H1 (cell line): ENCODE results near the gene SAMD14. TPM values are rescaled to one million over a fixed set of nuclear protein-coding genes. Genes with fewer than 3 reads are reported as not detected.

ENCODE experiments used
- CTCF ChIA-PET: fragments of 300-600 bp; sonication (Branson Sonifier 250); formaldehyde crosslinking; loops from one replicate; lab custom pipeline; 2021; ENCODE audit not compliant: partially characterized antibody; lab: Charles Lee
- POLR2A ChIA-PET: fragments of 300-600 bp; sonication (Branson Sonifier 250); formaldehyde crosslinking; loops from one replicate; lab custom pipeline; 2021; ENCODE audit warnings: inconsistent platforms; ENCODE audit not compliant: partially characterized antibody; lab: Charles Lee
- DNase-seq, 2 experiments: peaks; one replicate each; pipeline versions ENCODE4 v3.0.0 to v3.0.0-alpha.2; 2010 to 2022; ENCODE audit warnings: low spot score in 2 of 2, low read depth in 1 of 2, mixed read lengths in 1 of 2
- FAIRE-seq: peaks from 2 replicates; lab custom pipeline; 2011; peaks lifted over from hg19 to GRCh38; lab: Jason Lieb, UNC
- H2AFZ ChIP-seq: 2 replicates; pipeline ENCODE4 v1.8.1; 2012; ENCODE audit warnings: low read length, inconsistent platforms
- H2AK5ac ChIP-seq: 2 replicates; pipeline ENCODE4 v1.6.1; 2013; ENCODE audit warnings: low read depth, low read length
- H2BK120ac ChIP-seq: replicated peaks from 2 replicates; pipeline ENCODE3; 2013; ENCODE audit warnings: low read depth, low read length, inconsistent platforms
- H2BK12ac ChIP-seq: 2 replicates; pipeline ENCODE4 v1.6.1; 2013; ENCODE audit warnings: low read depth, low read length
- H2BK15ac ChIP-seq: 2 replicates; pipeline ENCODE4 v1.6.1; 2013; ENCODE audit warnings: low read length
- H2BK20ac ChIP-seq: 2 replicates; pipeline ENCODE4 v1.6.1; 2013; ENCODE audit warnings: low read length
- H2BK5ac ChIP-seq: 2 replicates; pipeline ENCODE4 v1.6.1; 2013; ENCODE audit warnings: low read depth, low read length
- H3K14ac ChIP-seq: 2 replicates; pipeline ENCODE4 v1.6.1; 2013; ENCODE audit warnings: inconsistent platforms; ENCODE audit not compliant: insufficient read length
- H3K18ac ChIP-seq: 2 replicates; pipeline ENCODE4 v1.6.1; 2013; ENCODE audit warnings: low read length; ENCODE audit errors: extremely low read depth
- H3K23ac ChIP-seq: 2 replicates; pipeline ENCODE4 v1.6.1; 2013; ENCODE audit warnings: inconsistent platforms; ENCODE audit not compliant: insufficient read length
- H3K23me2 ChIP-seq: 2 replicates; pipeline ENCODE4 v1.6.1; 2013; ENCODE audit warnings: low read depth, low read length
- H3K27ac ChIP-seq: 2 replicates; pipeline ENCODE4 v1.6.1; 2011; ENCODE audit warnings: low read depth, low read length, inconsistent platforms
- H3K27me3 ChIP-seq, 4 experiments: replicated peaks in 1 of 4; 1 replicate in 1 of 4; 2 replicates in 3 of 4; pipeline versions ENCODE4 v1.6.1 to v1.8.1; 2011 to 2013; ENCODE audit warnings: low read length in 3 of 4, mild to moderate bottlenecking in 3 of 4, inconsistent platforms in 2 of 4, mixed read lengths in 2 of 4, moderate library complexity in 1 of 4; ENCODE audit not compliant: control insufficient read depth in 3 of 4, insufficient read depth in 3 of 4; ENCODE audit errors: extremely low read depth in 1 of 4
- H3K36me3 ChIP-seq, 4 experiments: 2 replicates each; pipeline versions ENCODE4 v1.6.1 to v1.8.1; 2011 to 2013; ENCODE audit warnings: mild to moderate bottlenecking in 4 of 4, low read length in 3 of 4, moderate library complexity in 2 of 4, control low read depth in 1 of 4, inconsistent platforms in 1 of 4; ENCODE audit not compliant: insufficient read depth in 4 of 4, control insufficient read depth in 2 of 4
- H3K4ac ChIP-seq: replicated peaks from 2 replicates; pipeline ENCODE3; 2013; ENCODE audit warnings: low read length, low read depth, mixed read lengths, inconsistent platforms; ENCODE audit not compliant: insufficient read length
- H3K4me1 ChIP-seq, 4 experiments: replicated peaks in 1 of 4; 1 replicate in 1 of 4; 2 replicates in 3 of 4; pipeline versions ENCODE4 v1.6.1 to v1.8.1; 2011 to 2013; ENCODE audit warnings: low read length in 3 of 4, inconsistent platforms in 2 of 4, mixed read lengths in 1 of 4; ENCODE audit not compliant: insufficient read depth in 4 of 4, control insufficient read depth in 3 of 4
- H3K4me2 ChIP-seq, 2 experiments: 2 replicates each; pipeline versions ENCODE4 v1.6.1 to v1.8.1; 2011 to 2013; ENCODE audit warnings: low read depth in 2 of 2, low read length in 2 of 2, control low read depth in 1 of 2, inconsistent platforms in 1 of 2, mild to moderate bottlenecking in 1 of 2; ENCODE audit not compliant: insufficient read depth in 1 of 2
- H3K4me3 ChIP-seq, 4 experiments: fragments of 200-600, 300-600 bp in 1 of 4; sonication (generic), shearing (Covaris generic), sonication (Bioruptor Twin) in 1 of 4; 2 replicates each; pipeline versions ENCODE4 v1.5.1 to v1.8.1; 2011 to 2016; ENCODE audit warnings: low read length in 4 of 4, low read depth in 3 of 4, control low read depth in 2 of 4, inconsistent platforms in 2 of 4, mild to moderate bottlenecking in 2 of 4, mixed read lengths in 1 of 4, moderate library complexity in 1 of 4; ENCODE audit not compliant: insufficient read depth in 2 of 4; ENCODE audit errors: extremely low read depth in 1 of 4
- H3K56ac ChIP-seq: replicated peaks from 2 replicates; pipeline ENCODE3; 2013; ENCODE audit warnings: low read depth, mild to moderate bottlenecking, mixed read lengths, low read length, inconsistent platforms; ENCODE audit not compliant: insufficient read length
- H3K79me1 ChIP-seq: 2 replicates; pipeline ENCODE4 v1.6.1; 2013; ENCODE audit warnings: low read depth, low read length, control low read depth
- H3K79me2 ChIP-seq, 2 experiments: 2 replicates each; pipeline versions ENCODE4 v1.6.1 to v1.8.1; 2012 to 2013; ENCODE audit warnings: low read length in 2 of 2, mild to moderate bottlenecking in 2 of 2, inconsistent platforms in 1 of 2; ENCODE audit not compliant: insufficient read depth in 2 of 2, control insufficient read depth in 1 of 2
- H3K9ac ChIP-seq, 4 experiments: replicated peaks in 1 of 4; 1 replicate in 1 of 4; 2 replicates in 3 of 4; pipeline versions ENCODE4 v1.6.1 to v1.8.1; 2011 to 2013; ENCODE audit warnings: low read depth in 3 of 4, low read length in 3 of 4, control low read depth in 2 of 4, mild to moderate bottlenecking in 2 of 4, moderate library complexity in 2 of 4, inconsistent platforms in 1 of 4; ENCODE audit errors: extremely low read depth in 1 of 4
- H3K9me3 ChIP-seq, 2 experiments: 2 replicates each; pipeline versions ENCODE4 v1.6.1 to v1.8.1; 2012 to 2013; ENCODE audit warnings: mild to moderate bottlenecking in 2 of 2, moderate library complexity in 2 of 2, control low read depth in 1 of 2, inconsistent platforms in 1 of 2, low read depth in 1 of 2, low read length in 1 of 2, mixed read lengths in 1 of 2; ENCODE audit not compliant: insufficient read depth in 2 of 2
- H4K20me1 ChIP-seq, 2 experiments: replicated peaks in 1 of 2; 2 replicates each; pipeline versions ENCODE3 to v1.8.1; 2011 to 2013; ENCODE audit warnings: inconsistent platforms in 2 of 2, low read length in 2 of 2, mild to moderate bottlenecking in 1 of 2; ENCODE audit not compliant: insufficient read depth in 2 of 2, control insufficient read depth in 1 of 2
- H4K5ac ChIP-seq: 2 replicates; pipeline ENCODE4 v1.6.1; 2013; ENCODE audit warnings: low read length, low read depth, mixed read lengths, inconsistent platforms; ENCODE audit not compliant: insufficient read length
- H4K8ac ChIP-seq: 2 replicates; pipeline ENCODE4 v1.8.0; 2013; ENCODE audit warnings: mild to moderate bottlenecking, moderate library complexity, low read length, inconsistent platforms; ENCODE audit not compliant: insufficient read depth; ENCODE audit errors: extremely low read depth
- H4K91ac ChIP-seq: replicated peaks from 2 replicates; pipeline ENCODE3; 2013; ENCODE audit warnings: low read length, mixed read lengths, inconsistent platforms; ENCODE audit not compliant: insufficient read length
- BACH1 ChIP-seq: IDR thresholded peaks from 2 replicates; pipeline ENCODE4 v1.6.1; 2012; ENCODE audit warnings: low read length, improper control_type of control experiment
- BCL11A ChIP-seq, 2 experiments: IDR thresholded peaks; one replicate each; pipeline ENCODE4 v1.6.1; 2011; ENCODE audit warnings: low read depth in 2 of 2, low read length in 2 of 2, mild to moderate bottlenecking in 2 of 2
- CTBP2 ChIP-seq: IDR thresholded peaks from 2 replicates; pipeline ENCODE4 v1.7.0; 2011; ENCODE audit warnings: borderline replicate concordance, mild to moderate bottlenecking, moderate library complexity, mixed read lengths, low read length; ENCODE audit not compliant: insufficient read depth, insufficient read length
- EP300 ChIP-seq, 2 experiments: IDR thresholded peaks; 1 replicate in 1 of 2; 2 replicates in 1 of 2; pipeline ENCODE4 v1.6.1; 2011 to 2012; ENCODE audit warnings: low read depth in 2 of 2, low read length in 2 of 2, mild to moderate bottlenecking in 2 of 2, borderline replicate concordance in 1 of 2, inconsistent platforms in 1 of 2, moderate library complexity in 1 of 2
- GABPA ChIP-seq: IDR thresholded peaks from 2 replicates; pipeline ENCODE4 v1.6.1; 2011; ENCODE audit warnings: mild to moderate bottlenecking, low read length, moderate library complexity, borderline replicate concordance; ENCODE audit not compliant: insufficient read depth
- HDAC6 ChIP-seq: IDR thresholded peaks from one replicate; pipeline ENCODE4 v1.7.1; 2012; ENCODE audit warnings: low read depth, mild to moderate bottlenecking, inconsistent platforms, low read length, moderate library complexity
- KDM1A ChIP-seq: fragments of 200-600, 300-600 bp; sonication (generic); IDR thresholded peaks from 2 replicates; pipeline ENCODE4 v1.7.1; 2016; ENCODE audit warnings: mild to moderate bottlenecking, low read length, borderline replicate concordance
- KDM5A ChIP-seq: fragments of 200-600 bp; IDR thresholded peaks from 2 replicates; pipeline ENCODE4 v1.7.1; 2012; ENCODE audit warnings: mild to moderate bottlenecking, low read length, inconsistent platforms, mixed read lengths
- POU5F1 ChIP-seq: IDR thresholded peaks from 2 replicates; pipeline ENCODE4 v1.6.1; 2011; ENCODE audit warnings: low read depth, mild to moderate bottlenecking, low read length, moderate library complexity
- RBBP5 ChIP-seq: IDR thresholded peaks from 2 replicates; pipeline ENCODE4 v1.7.1; 2012; ENCODE audit warnings: low read depth, mild to moderate bottlenecking, inconsistent platforms, low read length, moderate library complexity, borderline replicate concordance
- SP2 ChIP-seq: IDR thresholded peaks from 2 replicates; pipeline ENCODE4 v1.6.1; 2012; ENCODE audit warnings: mild to moderate bottlenecking, low read length, inconsistent platforms
- TCF12 ChIP-seq: IDR thresholded peaks from 2 replicates; pipeline ENCODE4 v1.6.1; 2011; ENCODE audit warnings: low read depth, mild to moderate bottlenecking, low read length
- YY1 ChIP-seq: IDR thresholded peaks from 2 replicates; pipeline ENCODE4 v1.6.1; 2011; ENCODE audit warnings: low read depth, mild to moderate bottlenecking, low read length
- WGBS, 2 experiments: shearing (Covaris generic) in 1 of 2; methylation state at CpG; one replicate each; pipeline versions ENCODE4 v1.1.6 to v1.1.7; 2013 to 2015; ENCODE audit warnings: low lambda C conversion rate in 2 of 2, mixed read lengths in 2 of 2, inconsistent platforms in 1 of 2, low coverage in 1 of 2, missing lambda C conversion rate in 1 of 2; ENCODE audit not compliant: insufficient replicate concordance in 2 of 2, insufficient coverage in 1 of 2, insufficient read length in 1 of 2; ENCODE audit errors: extremely low coverage in 1 of 2, missing lambda C conversion rate in 1 of 2; 5-methylcytosine and 5-hydroxymethylcytosine counted together
- polyA plus RNA-seq, 7 experiments: library from polyadenylated mRNA; depleted of rRNA in 3 of 7; stranded (reverse) in 5 of 7; unstranded in 2 of 7; fragments of >200 nt in 5 of 7; fragments of 200-250 nt in 2 of 7; gene quantifications; 1 replicate in 5 of 7; 2 replicates in 1 of 7; 4 replicates in 1 of 7; pipeline versions ENCODE4 v1.2.1 to v1.2.3, GENCODE V29; 2011 to 2013; ENCODE audit warnings: missing spikeins in 2 of 7, mixed read lengths in 2 of 7
- total RNA-seq: library from RNA; stranded (reverse); fragmentation: NEBNext Ultra II Directional; extraction: Animal tissue kit (Norgen Biotek cat#: 25700); gene quantifications from 2 replicates; pipeline ENCODE4 v1.2.1, GENCODE V29; 2021

SAMD14 gene
- total and polyA plus RNA-seq, 2 of the 8 experiments (the other 6 are each of a cell fraction or from before 2014, with no cell fraction given) = 5.7 to 5.8 TPM

DNA sequence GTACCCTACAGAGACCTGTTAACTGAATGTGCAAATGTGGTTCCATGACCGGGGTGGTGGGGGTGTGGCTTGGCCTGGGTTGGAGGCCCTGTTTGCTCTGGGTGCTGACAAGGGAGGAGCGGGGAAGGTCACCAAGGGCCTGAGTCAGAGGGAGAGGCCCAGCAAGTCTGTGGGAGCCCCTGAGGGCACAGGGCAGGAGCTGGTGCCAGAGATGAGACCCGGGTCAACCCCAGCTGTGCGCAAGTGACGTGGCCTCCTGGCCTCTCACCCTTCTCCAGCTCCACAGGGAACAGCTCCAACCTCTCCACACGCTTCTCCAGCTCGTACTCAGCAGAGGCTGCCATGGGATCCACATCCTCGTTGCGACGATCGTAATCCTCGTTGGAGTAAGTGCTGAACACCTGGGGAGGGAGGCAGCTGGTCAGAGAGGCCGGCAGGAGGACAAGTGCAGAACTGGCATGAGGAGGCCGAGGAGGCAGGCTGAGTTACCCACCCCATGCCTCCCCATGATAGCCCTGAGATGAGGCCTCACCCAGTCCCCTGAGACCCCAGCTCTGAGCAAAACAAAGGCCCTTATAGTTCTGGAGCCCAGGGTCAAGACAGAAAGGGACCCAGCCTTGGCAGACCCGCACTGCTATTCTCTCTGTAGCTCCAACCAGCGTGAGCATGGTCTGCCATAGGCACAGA, 15.0 kb upstream of the SAMD14 start:
- no peak overlapping the region for H4K8ac ChIP-seq
- POLR2A ChIA-PET = interaction anchor here (0.6 to 1.5 kb wide), 3 partner anchors 8 to 1838 kb away, joined by 3 to 4 read pairs (median 4); no protein-coding TSS in a partner anchor
- no peak overlapping the region for H3K18ac ChIP-seq
- peaks cover 0 to 32% (median 12%) of the 10 kb centered on the region in 4 experiments; a peak in 6 of 7 replicates for H3K4me1 ChIP-seq
- H3K9me3 ChIP-seq = no peaks in the 10 kb centered on the region
- CTCF ChIA-PET = interaction anchor here (0.8 to 21.6 kb wide), 12 partner anchors 4 to 151 kb away, joined by 3 to 299 read pairs (median 13); partner anchors contain the start of genes PDK2, PPP1R9B, SAMD14 and SGCA
- no peak overlapping the region for H2AK5ac ChIP-seq
- H4K91ac ChIP-seq = no peak overlapping the region
- FAIRE-seq (no peak), DNase-seq (no peak)
- H3K4ac ChIP-seq = no peak overlapping the region
- no peak overlapping the region for H3K23ac ChIP-seq
- no peak overlapping the region for H3K9ac ChIP-seq
- H3K36me3 ChIP-seq = peaks cover 0 to 6% (median 2%) of the 10 kb centered on the region in 4 experiments; a peak in 2 of 8 replicates
- H2BK5ac ChIP-seq = no peak overlapping the region
- H2BK120ac ChIP-seq = no peak overlapping the region
- no peak overlapping the region for H3K14ac ChIP-seq
- H2BK12ac ChIP-seq = no peak overlapping the region
- H4K5ac ChIP-seq = no peak overlapping the region
- peaks cover 8% of the 10 kb centered on the region for H3K79me1 ChIP-seq
- peaks cover 2 to 10% (median 10%) of the 10 kb centered on the region in 4 experiments; a peak in 6 of 7 replicates for H3K27me3 ChIP-seq
- no peak overlapping the region for H3K56ac ChIP-seq
- no peaks in the 10 kb centered on the region; a peak in 1 of 4 replicates for H3K79me2 ChIP-seq
- no peak overlapping the region for H3K27ac ChIP-seq
- 91% methylated on average over 13 of the region's 16 CpGs; no CpG with 5 or more reads in 1 of the 2 experiments for WGBS, 2 experiments
- H2BK15ac ChIP-seq = no peak overlapping the region
- no peak overlapping the region for H3K4me3 ChIP-seq
- no peak overlapping the region for H3K4me2 ChIP-seq
- no peak overlapping the region for H2AFZ ChIP-seq
- H4K20me1 ChIP-seq = peaks cover 12 to 16% of the 10 kb centered on the region in 2 experiments
- peaks cover 13% of the 10 kb centered on the region for H3K23me2 ChIP-seq
- H2BK20ac ChIP-seq = no peak overlapping the region
- TF ChIP-seq KDM1A (no peak), EP300 (IDR thresholded peaks at IDR 0.05; ENCODE audit: borderline replicate concordance in 1 of 2, low read depth in 2 of 2, low read length in 2 of 2) (no peak), HDAC6 (no peak), KDM5A (no peak), TCF12 (no peak), CTBP2 (no peak), YY1 (no peak), GABPA (no peak), SP2 (no peak), BCL11A (IDR thresholded peaks at IDR 0.05; ENCODE audit: low read depth in 2 of 2, low read length in 2 of 2) (no peak), RBBP5 (no peak), BACH1 (no peak), POU5F1 (no peak)
